ENCODE results near the gene KIAA0586.

KIAA0586 gene

GRCh38 chr14:58540749-58541632 is 113.5 kb downstream of the KIAA0586 start:
- Histone ChIP-seq H3K9me3 (ENCODE audit: control insufficient read depth in 2 of 2, low read length in 2 of 2) (no peaks in the 10 kb centered on the region), H3K27ac (ENCODE audit: low read depth in 2 of 2, low read length in 2 of 2) (no peak overlapping the region), H3K4me3 (ENCODE audit: low read length in 2 of 2) (no peak overlapping the region), H3K9ac (ENCODE audit: low read depth in 1 of 2, low read length in 2 of 2) (no peak overlapping the region), H3K4me1 (ENCODE audit: control insufficient read depth in 2 of 2, insufficient read depth in 2 of 2, low read length in 2 of 2) (no peaks in the 10 kb centered on the region), H3K27me3 (ENCODE audit: control insufficient read depth in 2 of 2, insufficient read depth in 2 of 2, low read length in 2 of 2) (no peaks in the 10 kb centered on the region), H3K36me3 (ENCODE audit: control insufficient read depth in 2 of 2, insufficient read depth in 2 of 2, low read length in 2 of 2) (no peaks in the 10 kb centered on the region)

GRCh38 chr14:58541633-58542022 is 114.1 kb downstream of the KIAA0586 start:
- no peaks in the 10 kb centered on the region for H3K9me3 ChIP-seq (ENCODE audit: control insufficient read depth in 2 of 2, low read length in 2 of 2)
- H3K9ac ChIP-seq (ENCODE audit: low read depth in 1 of 2, low read length in 2 of 2): no peak overlapping the region
- H3K4me3 ChIP-seq (ENCODE audit: low read length in 2 of 2): no peak overlapping the region
- H3K4me1 ChIP-seq (ENCODE audit: control insufficient read depth in 2 of 2, insufficient read depth in 2 of 2, low read length in 2 of 2): no peaks in the 10 kb centered on the region
- H3K27ac ChIP-seq (ENCODE audit: low read depth in 2 of 2, low read length in 2 of 2): no peak overlapping the region
- no peaks in the 10 kb centered on the region for H3K27me3 ChIP-seq (ENCODE audit: control insufficient read depth in 2 of 2, insufficient read depth in 2 of 2, low read length in 2 of 2)
- no peaks in the 10 kb centered on the region for H3K36me3 ChIP-seq (ENCODE audit: control insufficient read depth in 2 of 2, insufficient read depth in 2 of 2, low read length in 2 of 2)

GRCh38 chr14:58543253-58543652 is 115.7 kb downstream of the KIAA0586 start:
- H3K9ac ChIP-seq (ENCODE audit: low read depth in 1 of 2, low read length in 2 of 2): no peak overlapping the region
- no peaks in the 10 kb centered on the region for H3K27me3 ChIP-seq (ENCODE audit: control insufficient read depth in 2 of 2, insufficient read depth in 2 of 2, low read length in 2 of 2)
- no peak overlapping the region for H3K27ac ChIP-seq (ENCODE audit: low read depth in 2 of 2, low read length in 2 of 2)
- H3K4me1 ChIP-seq (ENCODE audit: control insufficient read depth in 2 of 2, insufficient read depth in 2 of 2, low read length in 2 of 2): no peaks in the 10 kb centered on the region
- H3K36me3 ChIP-seq (ENCODE audit: control insufficient read depth in 2 of 2, insufficient read depth in 2 of 2, low read length in 2 of 2): peaks cover 0 to 3% of the 10 kb centered on the region in 2 donors
- H3K9me3 ChIP-seq (ENCODE audit: control insufficient read depth in 2 of 2, low read length in 2 of 2): no peaks in the 10 kb centered on the region
- H3K4me3 ChIP-seq (ENCODE audit: low read length in 2 of 2): no peak overlapping the region

- H3K9ac ChIP-seq (ENCODE audit: low read depth in 1 of 2, low read length in 2 of 2): no peak overlapping the region
- H3K27ac ChIP-seq (ENCODE audit: low read depth in 2 of 2, low read length in 2 of 2): no peak overlapping the region
- no peak overlapping the region for H3K4me3 ChIP-seq (ENCODE audit: low read length in 2 of 2)
- peaks cover 0 to 3% of the 10 kb centered on the region in 2 donors for H3K36me3 ChIP-seq (ENCODE audit: control insufficient read depth in 2 of 2, insufficient read depth in 2 of 2, low read length in 2 of 2)
- no peaks in the 10 kb centered on the region for H3K27me3 ChIP-seq (ENCODE audit: control insufficient read depth in 2 of 2, insufficient read depth in 2 of 2, low read length in 2 of 2)
- no peaks in the 10 kb centered on the region for H3K9me3 ChIP-seq (ENCODE audit: control insufficient read depth in 2 of 2, low read length in 2 of 2)
- H3K4me1 ChIP-seq (ENCODE audit: control insufficient read depth in 2 of 2, insufficient read depth in 2 of 2, low read length in 2 of 2): no peaks in the 10 kb centered on the region
Measured at GRCh38 chr14:58547649-58548048, 120.1 kb downstream of the KIAA0586 start.

- Histone ChIP-seq H3K36me3 (ENCODE audit: control insufficient read depth in 2 of 2, insufficient read depth in 2 of 2, low read length in 2 of 2) (peaks cover 0 to 3% of the 10 kb centered on the region in 2 donors), H3K27ac (ENCODE audit: low read depth in 2 of 2, low read length in 2 of 2) (no peak overlapping the region), H3K9me3 (ENCODE audit: control insufficient read depth in 2 of 2, low read length in 2 of 2) (no peaks in the 10 kb centered on the region), H3K9ac (ENCODE audit: low read depth in 1 of 2, low read length in 2 of 2) (no peak overlapping the region), H3K27me3 (ENCODE audit: control insufficient read depth in 2 of 2, insufficient read depth in 2 of 2, low read length in 2 of 2) (no peaks in the 10 kb centered on the region), H3K4me1 (ENCODE audit: control insufficient read depth in 2 of 2, insufficient read depth in 2 of 2, low read length in 2 of 2) (no peaks in the 10 kb centered on the region), H3K4me3 (ENCODE audit: low read length in 2 of 2) (no peak overlapping the region)
Measured at GRCh38 chr14:58549105-58549757, 121.7 kb downstream of the KIAA0586 start.

GRCh38 chr14:58553959-58554358 is 126.4 kb downstream of the KIAA0586 start:
- Histone ChIP-seq H3K36me3 (ENCODE audit: control insufficient read depth in 2 of 2, insufficient read depth in 2 of 2, low read length in 2 of 2) (no peaks in the 10 kb centered on the region), H3K9me3 (ENCODE audit: control insufficient read depth in 2 of 2, low read length in 2 of 2) (no peaks in the 10 kb centered on the region), H3K27ac (ENCODE audit: low read depth in 2 of 2, low read length in 2 of 2) (no peak overlapping the region), H3K9ac (ENCODE audit: low read depth in 1 of 2, low read length in 2 of 2) (no peak overlapping the region), H3K4me3 (ENCODE audit: low read length in 2 of 2) (no peak overlapping the region), H3K27me3 (ENCODE audit: control insufficient read depth in 2 of 2, insufficient read depth in 2 of 2, low read length in 2 of 2) (no peaks in the 10 kb centered on the region), H3K4me1 (ENCODE audit: control insufficient read depth in 2 of 2, insufficient read depth in 2 of 2, low read length in 2 of 2) (no peaks in the 10 kb centered on the region)

- Histone ChIP-seq H3K9me3 (ENCODE audit: control insufficient read depth in 2 of 2, low read length in 2 of 2) (no peaks in the 10 kb centered on the region), H3K27ac (ENCODE audit: low read depth in 2 of 2, low read length in 2 of 2) (no peak overlapping the region), H3K27me3 (ENCODE audit: control insufficient read depth in 2 of 2, insufficient read depth in 2 of 2, low read length in 2 of 2) (no peaks in the 10 kb centered on the region), H3K4me1 (ENCODE audit: control insufficient read depth in 2 of 2, insufficient read depth in 2 of 2, low read length in 2 of 2) (no peaks in the 10 kb centered on the region), H3K36me3 (ENCODE audit: control insufficient read depth in 2 of 2, insufficient read depth in 2 of 2, low read length in 2 of 2) (no peaks in the 10 kb centered on the region), H3K9ac (ENCODE audit: low read depth in 1 of 2, low read length in 2 of 2) (no peak overlapping the region), H3K4me3 (ENCODE audit: low read length in 2 of 2) (no peak overlapping the region)
Measured at GRCh38 chr14:58555647-58556046, 128.1 kb downstream of the KIAA0586 start.

- Histone ChIP-seq H3K27me3 (ENCODE audit: control insufficient read depth in 2 of 2, insufficient read depth in 2 of 2, low read length in 2 of 2) (no peaks in the 10 kb centered on the region), H3K9ac (ENCODE audit: low read depth in 1 of 2, low read length in 2 of 2) (no peak overlapping the region), H3K4me1 (ENCODE audit: control insufficient read depth in 2 of 2, insufficient read depth in 2 of 2, low read length in 2 of 2) (no peaks in the 10 kb centered on the region), H3K27ac (ENCODE audit: low read depth in 2 of 2, low read length in 2 of 2) (no peak overlapping the region), H3K9me3 (ENCODE audit: control insufficient read depth in 2 of 2, low read length in 2 of 2) (no peaks in the 10 kb centered on the region), H3K4me3 (ENCODE audit: low read length in 2 of 2) (no peak overlapping the region), H3K36me3 (ENCODE audit: control insufficient read depth in 2 of 2, insufficient read depth in 2 of 2, low read length in 2 of 2) (no peaks in the 10 kb centered on the region)
Measured at GRCh38 chr14:58557242-58557641, 129.7 kb downstream of the KIAA0586 start.

GRCh38 chr14:58560208-58560607 is 132.7 kb downstream of the KIAA0586 start:
- no peaks in the 10 kb centered on the region for H3K4me1 ChIP-seq (ENCODE audit: control insufficient read depth in 2 of 2, insufficient read depth in 2 of 2, low read length in 2 of 2)
- no peak overlapping the region for H3K9ac ChIP-seq (ENCODE audit: low read depth in 1 of 2, low read length in 2 of 2)
- H3K4me3 ChIP-seq (ENCODE audit: low read length in 2 of 2): no peak overlapping the region
- no peak overlapping the region for H3K27ac ChIP-seq (ENCODE audit: low read depth in 2 of 2, low read length in 2 of 2)
- H3K9me3 ChIP-seq (ENCODE audit: control insufficient read depth in 2 of 2, low read length in 2 of 2): no peaks in the 10 kb centered on the region
- no peaks in the 10 kb centered on the region for H3K27me3 ChIP-seq (ENCODE audit: control insufficient read depth in 2 of 2, insufficient read depth in 2 of 2, low read length in 2 of 2)
- H3K36me3 ChIP-seq (ENCODE audit: control insufficient read depth in 2 of 2, insufficient read depth in 2 of 2, low read length in 2 of 2): no peaks in the 10 kb centered on the region

- Histone ChIP-seq H3K27ac (ENCODE audit: low read depth in 2 of 2, low read length in 2 of 2) (no peak overlapping the region), H3K4me1 (ENCODE audit: control insufficient read depth in 2 of 2, insufficient read depth in 2 of 2, low read length in 2 of 2) (no peaks in the 10 kb centered on the region), H3K9me3 (ENCODE audit: control insufficient read depth in 2 of 2, low read length in 2 of 2) (no peaks in the 10 kb centered on the region), H3K9ac (ENCODE audit: low read depth in 1 of 2, low read length in 2 of 2) (no peak overlapping the region), H3K36me3 (ENCODE audit: control insufficient read depth in 2 of 2, insufficient read depth in 2 of 2, low read length in 2 of 2) (no peaks in the 10 kb centered on the region), H3K27me3 (ENCODE audit: control insufficient read depth in 2 of 2, insufficient read depth in 2 of 2, low read length in 2 of 2) (no peaks in the 10 kb centered on the region), H3K4me3 (ENCODE audit: low read length in 2 of 2) (no peak overlapping the region)
Measured at GRCh38 chr14:58562141-58562540, 134.6 kb downstream of the KIAA0586 start.

All from mucosa of rectum (tissue), 2 donors.